Neural crest cell (in vitro differentiated cells): Measurements from ENCODE around the gene KLHL22. TPM values are rescaled to one million over a fixed set of nuclear protein-coding genes. Genes with fewer than 3 reads are reported as not detected.
"Not testable (repeated sequence)": the region's sequence is repeated elsewhere in the genome, so short reads cannot be mapped to it uniquely, and the experiment has no call there.

ENCODE experiments used
- DNase-seq: peaks from one replicate; pipeline ENCODE4 v3.0.0; 2021; ENCODE audit warnings: low read depth, mixed read lengths, low spot score
- H3K27ac Mint-ChIP-seq: one replicate; pipeline ENCODE4 v1.8.0; 2021; ENCODE audit warnings: mild to moderate bottlenecking, mixed read lengths; ENCODE audit not compliant: unreplicated experiment
- H3K27me3 Mint-ChIP-seq: 2 replicates; pipeline ENCODE4 v1.8.0; 2021; ENCODE audit warnings: low read depth, mild to moderate bottlenecking, mixed read lengths
- H3K36me3 Mint-ChIP-seq: 2 replicates; pipeline ENCODE4 v1.8.0; 2021; ENCODE audit warnings: low read depth, mild to moderate bottlenecking, mixed read lengths
- H3K4me1 Mint-ChIP-seq: 2 replicates; pipeline ENCODE4 v1.8.0; 2021; ENCODE audit warnings: mixed read lengths
- H3K4me3 Mint-ChIP-seq: one replicate; pipeline ENCODE4 v1.8.0; 2021; ENCODE audit warnings: mild to moderate bottlenecking, mixed read lengths
- H3K9me3 Mint-ChIP-seq: 2 replicates; pipeline ENCODE4 v1.8.0; 2021; ENCODE audit warnings: mixed read lengths
- total RNA-seq: library from RNA; stranded (reverse); gene quantifications from 2 replicates; pipeline ENCODE4 v1.2.1, GENCODE V29; 2021
- TF ChIP-seq, protein P1 (sequence below): fragments of 200-600 bp; sonication (generic); conservative IDR thresholded peaks from 2 replicates; pipeline ENCODE4 v1.5.0; 2021; ENCODE audit warnings: antibody characterized with exemption, mild to moderate bottlenecking

KLHL22 gene
- total RNA-seq, 1 donor from 2014 or later: 48.9 TPM

DNA sequence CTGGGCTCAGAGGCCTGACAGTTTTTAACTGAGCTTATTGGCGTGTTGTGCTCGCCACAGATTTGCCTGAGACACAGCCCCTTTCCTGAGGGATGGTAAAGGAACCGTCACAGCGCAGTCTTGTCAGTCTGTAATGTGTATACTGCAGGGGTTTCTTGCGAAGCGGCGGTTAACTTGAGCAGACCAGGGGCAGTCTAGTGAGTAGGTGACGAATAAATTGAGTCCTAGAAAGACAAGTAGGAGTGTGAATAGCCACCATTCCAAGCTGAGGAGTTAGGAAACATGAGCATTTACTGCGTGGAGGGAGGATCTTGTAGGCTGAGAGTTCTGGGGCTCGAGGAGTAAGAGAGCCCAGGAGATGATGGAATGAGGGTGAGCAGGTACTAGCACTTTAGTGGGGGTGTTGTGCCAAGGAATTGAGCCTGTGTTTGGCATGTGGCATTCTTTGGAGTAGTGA lies 13.2 kb upstream of the KLHL22 start:
- Mint-ChIP-seq H3K36me3 (no peaks in the 10 kb centered on the region), H3K4me1 (peaks cover 46% of the 10 kb centered on the region), H3K27ac (peak overlapping the region; percentile 99), H3K9me3 (no peaks in the 10 kb centered on the region), H3K4me3 (peak overlapping the region; percentile 97), H3K27me3 (no peaks in the 10 kb centered on the region)
- TF ChIP-seq, protein P1, sequence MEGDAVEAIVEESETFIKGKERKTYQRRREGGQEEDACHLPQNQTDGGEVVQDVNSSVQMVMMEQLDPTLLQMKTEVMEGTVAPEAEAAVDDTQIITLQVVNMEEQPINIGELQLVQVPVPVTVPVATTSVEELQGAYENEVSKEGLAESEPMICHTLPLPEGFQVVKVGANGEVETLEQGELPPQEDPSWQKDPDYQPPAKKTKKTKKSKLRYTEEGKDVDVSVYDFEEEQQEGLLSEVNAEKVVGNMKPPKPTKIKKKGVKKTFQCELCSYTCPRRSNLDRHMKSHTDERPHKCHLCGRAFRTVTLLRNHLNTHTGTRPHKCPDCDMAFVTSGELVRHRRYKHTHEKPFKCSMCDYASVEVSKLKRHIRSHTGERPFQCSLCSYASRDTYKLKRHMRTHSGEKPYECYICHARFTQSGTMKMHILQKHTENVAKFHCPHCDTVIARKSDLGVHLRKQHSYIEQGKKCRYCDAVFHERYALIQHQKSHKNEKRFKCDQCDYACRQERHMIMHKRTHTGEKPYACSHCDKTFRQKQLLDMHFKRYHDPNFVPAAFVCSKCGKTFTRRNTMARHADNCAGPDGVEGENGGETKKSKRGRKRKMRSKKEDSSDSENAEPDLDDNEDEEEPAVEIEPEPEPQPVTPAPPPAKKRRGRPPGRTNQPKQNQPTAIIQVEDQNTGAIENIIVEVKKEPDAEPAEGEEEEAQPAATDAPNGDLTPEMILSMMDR: no peak
- DNase-seq: no peak

DNA sequence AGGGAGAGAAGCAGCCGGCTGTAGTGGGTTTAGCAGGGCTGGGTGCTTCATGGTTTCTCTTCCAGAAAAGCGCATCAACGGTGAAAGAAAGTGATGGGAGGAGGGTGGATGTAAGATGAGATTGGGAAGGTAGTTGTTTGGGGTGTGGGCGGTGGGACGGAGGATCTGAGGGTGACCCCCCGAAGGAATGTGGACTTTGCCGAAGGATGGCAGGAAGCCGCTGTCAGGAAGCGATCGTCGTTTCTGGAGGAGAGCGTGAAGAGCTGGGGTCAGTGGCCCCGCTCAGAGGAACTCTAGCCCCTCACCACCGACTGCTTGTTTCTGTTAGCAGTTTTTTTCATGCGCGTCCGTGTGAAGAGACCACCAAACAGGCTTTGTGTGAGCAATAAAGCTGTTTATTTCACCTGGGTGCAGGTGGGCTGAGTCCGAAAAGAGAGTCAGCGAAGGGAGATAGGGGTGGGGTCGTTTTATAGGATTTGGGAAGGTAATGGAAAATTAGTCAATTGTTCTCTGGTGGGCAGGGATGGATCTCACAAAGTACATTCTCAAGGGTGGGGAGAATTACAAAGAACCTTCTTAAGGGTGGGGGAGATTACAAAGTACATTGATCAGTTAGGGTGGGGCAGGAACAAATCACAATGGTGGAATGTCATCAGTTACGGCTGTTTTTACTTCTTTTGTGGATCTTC lies 12.6 kb upstream of the KLHL22 start:
- not testable (repeated sequence) for H3K9me3 Mint-ChIP-seq, H3K27me3 Mint-ChIP-seq, DNase-seq, H3K36me3 Mint-ChIP-seq
- peak overlapping the region; percentile 99 for H3K27ac Mint-ChIP-seq
- peak overlapping the region; percentile 97 for H3K4me3 Mint-ChIP-seq
- H3K4me1 Mint-ChIP-seq: peaks cover 46% of the 10 kb centered on the region

DNA sequence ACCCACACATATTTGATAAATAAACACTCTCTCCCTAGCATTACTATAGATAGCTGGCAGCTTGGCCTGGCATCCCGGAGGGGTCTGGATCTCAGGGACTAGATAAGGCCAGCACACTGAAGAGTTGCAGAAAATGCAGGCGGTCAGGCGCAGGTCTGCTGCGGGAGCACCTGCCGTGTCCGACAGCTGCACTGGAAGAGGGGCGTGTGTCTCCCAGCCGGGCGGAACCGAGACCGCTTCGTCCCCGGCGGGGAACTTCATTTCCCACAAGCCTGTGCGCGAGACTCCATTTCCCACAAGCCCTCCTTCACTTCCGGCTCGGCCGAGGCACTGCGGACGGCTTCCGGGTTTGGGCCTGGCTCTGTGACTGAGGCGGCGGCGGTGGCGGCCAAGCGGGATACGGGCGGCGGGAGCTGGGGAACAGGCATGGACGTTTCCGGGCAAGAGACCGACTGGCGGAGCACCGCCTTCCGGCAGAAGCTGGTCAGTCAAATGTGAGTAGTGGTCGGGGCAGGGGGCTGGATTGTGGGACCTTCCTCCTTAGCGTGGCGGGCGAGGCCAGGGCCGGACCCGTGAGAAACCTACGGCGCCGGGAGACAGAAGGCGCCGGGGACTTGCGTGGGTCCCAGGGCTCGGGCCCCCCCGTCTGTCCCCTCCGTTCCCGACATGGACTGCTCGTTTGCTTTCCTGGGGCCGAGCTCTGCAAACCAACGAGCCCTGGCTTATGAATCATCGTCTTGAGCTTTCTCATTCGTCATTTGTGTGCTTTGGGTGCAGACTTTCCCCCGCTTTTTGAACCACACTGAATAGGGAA lies 11.9 kb upstream of the KLHL22 start, which contains the start of gene MED15:
TSS of gene MED15 (plus strand) at position 358 of the 814 bp plus-strand sequence. CDS start at position 427, 69 bp downstream.
- TF ChIP-seq, protein P1: no peak
- DNase-seq: peak; percentile 78
- Mint-ChIP-seq H3K27ac (peak within 1 kb of the TSS; percentile 99), H3K27me3 (no peaks in the 10 kb centered on the region), H3K4me1 (peaks cover 46% of the 10 kb centered on the region), H3K36me3 (no peaks in the 10 kb centered on the region), H3K9me3 (no peaks in the 10 kb centered on the region), H3K4me3 (peak within 1 kb of the TSS; percentile 97)

DNA sequence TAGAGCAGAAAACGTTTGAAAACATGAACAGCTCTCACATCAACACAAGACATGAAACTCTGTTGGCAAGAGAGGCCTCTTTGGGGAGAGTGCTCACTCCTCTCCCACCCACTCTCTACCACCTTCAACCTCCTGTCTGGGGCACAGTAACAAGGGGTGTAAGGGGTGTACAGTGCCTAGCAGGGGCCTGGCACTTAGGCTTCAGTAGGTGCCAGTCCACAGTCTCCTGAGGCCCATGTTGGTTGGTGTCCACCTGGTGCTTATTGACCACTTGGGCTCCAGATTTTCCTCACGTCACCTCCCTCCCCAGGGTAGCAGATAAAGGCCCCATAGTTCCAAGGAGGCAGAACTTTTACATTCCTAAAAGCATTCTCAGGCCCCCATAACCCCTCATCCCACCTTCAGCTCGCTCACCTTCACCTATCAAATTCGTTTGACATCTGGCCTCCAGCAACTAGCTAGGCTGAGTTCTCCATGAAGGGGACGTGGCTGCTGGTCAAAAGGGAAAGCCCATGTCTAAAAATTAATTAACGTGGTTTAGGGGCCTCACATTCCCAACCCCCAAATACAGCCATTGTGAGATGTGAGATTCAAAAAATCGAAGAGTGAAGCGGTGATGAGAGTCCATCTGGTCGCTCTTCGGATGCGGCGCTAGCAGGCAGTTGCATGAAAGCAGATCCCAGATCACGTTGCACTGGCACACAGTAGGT lies 11.1 kb upstream of the KLHL22 start:
- Mint-ChIP-seq H3K27me3 (no peaks in the 10 kb centered on the region), H3K36me3 (no peaks in the 10 kb centered on the region), H3K4me1 (peaks cover 39% of the 10 kb centered on the region), H3K27ac (peak overlapping the region; percentile 99), H3K9me3 (no peaks in the 10 kb centered on the region), H3K4me3 (peak overlapping the region; percentile 97)
- no peak for DNase-seq
- TF ChIP-seq, protein P1: no peak

DNA sequence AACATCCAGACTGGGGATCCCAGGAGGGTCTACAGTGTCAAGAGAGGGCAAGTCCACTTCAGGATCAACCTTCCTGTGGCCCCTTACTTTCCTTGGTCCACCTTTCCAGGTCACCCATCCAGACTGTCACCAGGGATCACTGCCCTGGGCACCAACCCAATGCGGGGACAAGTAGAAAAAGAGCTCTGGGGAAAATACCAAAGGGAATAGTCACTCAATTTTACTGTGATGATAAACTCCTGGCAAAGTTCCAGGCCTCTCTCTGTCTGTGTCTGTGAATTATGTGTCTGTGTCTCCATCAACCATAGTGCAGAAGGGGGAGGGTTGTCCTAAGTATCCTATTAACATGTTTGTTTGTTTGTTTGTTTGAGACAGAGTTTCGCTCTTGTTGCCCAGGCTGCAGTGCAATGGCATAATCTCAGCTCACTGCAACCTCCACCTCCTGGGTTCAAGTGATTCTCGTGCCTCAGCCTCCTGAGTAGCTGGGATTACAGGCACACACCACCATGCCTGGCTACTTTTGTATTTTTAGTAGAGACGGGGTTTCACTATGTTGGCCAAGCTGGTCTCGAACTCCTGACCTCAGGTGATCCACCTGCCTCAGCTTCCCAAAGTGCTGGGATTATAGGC lies 8.8 kb upstream of the KLHL22 start:
- H3K27ac Mint-ChIP-seq, H3K36me3 Mint-ChIP-seq, DNase-seq, H3K9me3 Mint-ChIP-seq, H3K27me3 Mint-ChIP-seq: not testable (repeated sequence)
- Mint-ChIP-seq H3K4me1 (peaks cover 22% of the 10 kb centered on the region), H3K4me3 (peak overlapping the region; percentile 55)

DNA sequence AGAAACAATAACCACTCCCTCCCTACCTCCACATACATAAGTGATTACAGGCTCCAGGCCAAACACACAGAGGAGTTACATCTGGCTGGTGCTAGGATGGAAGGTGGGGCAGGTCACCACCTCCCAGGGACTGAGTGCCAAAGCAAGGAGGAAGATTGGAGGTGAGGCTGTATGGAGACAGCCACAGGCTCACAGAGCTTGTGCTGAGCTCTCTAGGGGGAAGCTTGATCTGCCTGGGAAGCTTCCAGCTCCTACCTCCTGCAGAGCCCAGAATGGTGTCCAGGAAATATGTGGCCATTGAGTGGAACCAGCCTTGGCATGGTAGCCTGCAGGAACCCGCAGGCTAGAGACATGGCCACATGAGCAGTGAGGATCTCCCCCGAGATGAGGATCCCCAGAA lies 8.2 kb upstream of the KLHL22 start:
- H3K4me3 Mint-ChIP-seq: peak overlapping the region; percentile 55
- no peaks in the 10 kb centered on the region for H3K27me3 Mint-ChIP-seq
- H3K9me3 Mint-ChIP-seq: no peaks in the 10 kb centered on the region
- H3K4me1 Mint-ChIP-seq: peaks cover 18% of the 10 kb centered on the region
- H3K36me3 Mint-ChIP-seq: peaks cover 4% of the 10 kb centered on the region
- no peak for DNase-seq
- TF ChIP-seq, protein P1: no peak
- no peak overlapping the region for H3K27ac Mint-ChIP-seq
